Omental fat pad (tissue), 4 donors: ENCODE measurements around the gene MRPL44. TPM values are rescaled to one million over a fixed set of nuclear protein-coding genes. Genes with fewer than 3 reads are reported as not detected.
"Not testable (repeated sequence)": the region's sequence is repeated elsewhere in the genome, so short reads cannot be mapped to it uniquely, and the experiment has no call there.

Source experiments
- ATAC-seq: fragments of 150-250 bp; one replicate; pipeline ENCODE4 v1.9.1; 2016; ENCODE audit warnings: mild to moderate bottlenecking, moderate library complexity; ENCODE audit not compliant: low FRiP score
- DNase-seq: peaks from one replicate; pipeline ENCODE4 v3.0.0-alpha.2; 2019; ENCODE audit warnings: low spot score
- CTCF ChIP-seq, 3 donors: fragments of 450-650 bp; IDR thresholded peaks; one replicate each; pipeline ENCODE4 v1.5.1; 2016 to 2017; ENCODE audit warnings: antibody characterized with exemption in 3 of 3, mild to moderate bottlenecking in 3 of 3, moderate library complexity in 2 of 3
- total RNA-seq, 4 donors: library from RNA; depleted of rRNA; stranded (reverse); fragments of >200 nt; gene quantifications; one replicate each; pipeline ENCODE4 v1.1.0, GENCODE V29; 2016

Gene MRPL44
- total RNA-seq, 4 donors from 2014 or later = 18.8 to 32.4 (median 21.1) TPM

- no peak for TF ChIP-seq CTCF (IDR thresholded peaks at IDR 0.05)
- no peak for ATAC-seq
Observed at GRCh38 chr2:223996391-223996790, 39.1 kb downstream of the MRPL44 start.

GRCh38 chr2:223997938-223998337, 40.7 kb downstream of the MRPL44 start:
- TF ChIP-seq CTCF (IDR thresholded peaks at IDR 0.05) = no peak
- ATAC-seq = no peak
- no peak for DNase-seq

More at GRCh38 chr2:223996391-223996790, 39.1 kb downstream of the MRPL44 start:
- DNase-seq = no peak

GRCh38 chr2:223998948-223999347, 41.7 kb downstream of the MRPL44 start:
- DNase-seq = no peak
- TF ChIP-seq CTCF (IDR thresholded peaks at IDR 0.05) = no peak
- ATAC-seq = no peak

- DNase-seq = no peak
- TF ChIP-seq CTCF (IDR thresholded peaks at IDR 0.05) = no peak
- no peak for ATAC-seq
Observed at GRCh38 chr2:223999862-224000261, 42.6 kb downstream of the MRPL44 start.

GRCh38 chr2:224000662-224001061, 43.4 kb downstream of the MRPL44 start:
- not testable (repeated sequence) for ATAC-seq, DNase-seq

GRCh38 chr2:224004105-224004695, 46.9 kb downstream of the MRPL44 start:
- TF ChIP-seq CTCF (IDR thresholded peaks at IDR 0.05) = no peak
- ATAC-seq (no peak), DNase-seq (no peak)

- no peak for TF ChIP-seq CTCF (IDR thresholded peaks at IDR 0.05)
- DNase-seq = no peak
- ATAC-seq = no peak
Observed at GRCh38 chr2:224008702-224009261, 51.5 kb downstream of the MRPL44 start.
